Measurements from ENCODE around the gene CEP72. TPM values are rescaled to one million over a fixed set of nuclear protein-coding genes. Genes with fewer than 3 reads are reported as not detected.

CEP72 gene
- total and polyA plus RNA-seq, 7 donors, result 0.36 to 7.1 (median 1.6) TPM

DNA sequence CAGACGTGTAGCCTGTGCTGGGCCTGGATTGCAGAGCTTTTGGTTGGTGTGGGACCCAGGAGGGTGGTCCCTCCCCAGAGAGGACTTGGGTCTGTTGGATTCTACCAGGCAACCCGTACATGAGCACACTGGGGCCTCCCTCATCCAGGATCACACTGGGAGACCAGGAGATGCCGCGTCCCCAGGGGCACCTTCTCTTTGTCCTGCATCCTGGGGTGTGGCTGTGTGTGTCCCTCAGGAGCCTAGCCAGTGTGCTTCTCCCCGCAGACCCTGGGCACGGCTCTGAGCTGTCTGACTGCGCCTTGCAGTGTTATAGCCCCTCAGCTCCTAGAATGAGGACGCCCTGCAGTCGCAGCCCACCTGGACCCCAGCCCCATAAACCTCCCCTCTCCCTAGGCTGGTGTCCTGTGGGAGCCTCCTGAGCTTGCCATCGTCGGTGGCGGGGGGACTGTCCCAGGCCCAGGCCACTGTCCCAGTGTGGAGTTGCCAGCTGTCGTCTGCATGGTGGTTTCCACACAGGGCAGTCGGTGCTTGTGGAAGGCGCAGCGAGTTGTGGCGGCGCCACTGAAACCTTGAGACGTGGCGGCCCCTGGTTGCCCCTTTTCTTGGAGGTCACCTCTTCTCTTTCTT, 27.6 kb downstream of the CEP72 start:
- Histone ChIP-seq H3K4me3 (no peak overlapping the region), H3K4me1 (no peaks in the 10 kb centered on the region), H3K9me3 (no peaks in the 10 kb centered on the region), H3K36me3 (peaks cover 0 to 54% (median 12%) of the 10 kb centered on the region in 4 donors), H3K27me3 (no peaks in the 10 kb centered on the region), H3K27ac (no peak overlapping the region)
- intact Hi-C loops (cut with DNase I), result no loop called here
- DNase-seq, result no peak
- 95 to 97% methylated on average over 20 of the region's 20 CpGs for WGBS, 2 donors
- TF ChIP-seq, protein P1, sequence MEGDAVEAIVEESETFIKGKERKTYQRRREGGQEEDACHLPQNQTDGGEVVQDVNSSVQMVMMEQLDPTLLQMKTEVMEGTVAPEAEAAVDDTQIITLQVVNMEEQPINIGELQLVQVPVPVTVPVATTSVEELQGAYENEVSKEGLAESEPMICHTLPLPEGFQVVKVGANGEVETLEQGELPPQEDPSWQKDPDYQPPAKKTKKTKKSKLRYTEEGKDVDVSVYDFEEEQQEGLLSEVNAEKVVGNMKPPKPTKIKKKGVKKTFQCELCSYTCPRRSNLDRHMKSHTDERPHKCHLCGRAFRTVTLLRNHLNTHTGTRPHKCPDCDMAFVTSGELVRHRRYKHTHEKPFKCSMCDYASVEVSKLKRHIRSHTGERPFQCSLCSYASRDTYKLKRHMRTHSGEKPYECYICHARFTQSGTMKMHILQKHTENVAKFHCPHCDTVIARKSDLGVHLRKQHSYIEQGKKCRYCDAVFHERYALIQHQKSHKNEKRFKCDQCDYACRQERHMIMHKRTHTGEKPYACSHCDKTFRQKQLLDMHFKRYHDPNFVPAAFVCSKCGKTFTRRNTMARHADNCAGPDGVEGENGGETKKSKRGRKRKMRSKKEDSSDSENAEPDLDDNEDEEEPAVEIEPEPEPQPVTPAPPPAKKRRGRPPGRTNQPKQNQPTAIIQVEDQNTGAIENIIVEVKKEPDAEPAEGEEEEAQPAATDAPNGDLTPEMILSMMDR (IDR thresholded peaks at IDR 0.05), result no peak
- TF ChIP-seq POLR2AphosphoS5 (IDR thresholded peaks at IDR 0.05) (no peak), EP300 (IDR thresholded peaks at IDR 0.05) (no peak), POLR2A (IDR thresholded peaks at IDR 0.05) (no peak)

DNA sequence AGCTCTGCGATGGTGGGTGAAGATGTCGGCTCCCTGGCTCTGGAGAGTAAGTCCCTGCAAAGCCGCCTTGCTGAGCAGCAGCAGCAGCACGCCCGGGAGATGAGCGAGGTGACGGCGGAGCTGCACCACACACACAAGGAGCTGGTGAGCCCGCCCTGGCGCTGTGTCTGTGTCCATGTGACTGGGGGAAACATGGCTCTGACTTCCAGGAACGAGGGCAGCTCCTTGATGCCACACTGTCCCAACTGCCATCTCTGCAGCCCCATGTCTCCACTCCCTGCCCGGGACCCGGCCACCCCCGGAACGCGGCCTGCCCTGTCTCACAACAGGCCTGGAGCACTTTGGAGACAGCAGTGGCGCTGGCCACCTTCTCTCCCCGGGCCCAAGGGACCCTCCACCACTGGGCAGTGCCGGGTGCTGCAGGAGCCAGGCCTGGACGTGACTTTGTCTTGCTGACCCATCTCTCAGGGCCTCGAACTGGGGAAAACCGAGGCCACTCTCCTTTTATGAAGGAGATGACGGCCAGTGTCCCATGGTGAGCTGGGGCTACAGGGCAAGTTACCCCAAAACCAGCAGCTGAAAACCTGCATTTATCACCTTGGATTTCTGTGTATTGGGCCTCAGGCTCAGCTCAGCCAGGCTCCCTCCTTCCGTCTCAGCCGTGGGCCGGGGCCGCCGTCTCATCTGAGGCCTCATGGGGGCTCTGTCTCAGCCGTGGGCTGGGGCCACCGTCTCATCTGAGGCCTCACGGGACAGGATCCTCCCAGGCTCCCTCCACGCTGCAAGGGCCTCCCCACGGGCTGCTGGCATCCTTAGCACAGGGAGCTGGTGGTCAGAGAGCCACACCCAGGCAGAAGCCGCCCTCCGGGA, 28.6 kb downstream of the CEP72 start:
- 93 to 94% methylated on average over 35 of the region's 35 CpGs for WGBS, 2 donors
- TF ChIP-seq POLR2A (IDR thresholded peaks at IDR 0.05) (no peak), EP300 (IDR thresholded peaks at IDR 0.05) (no peak), POLR2AphosphoS5 (IDR thresholded peaks at IDR 0.05) (no peak)
- TF ChIP-seq, protein P1 (IDR thresholded peaks at IDR 0.05), result no peak
- H3K36me3 ChIP-seq, result peaks cover 0 to 45% (median 9%) of the 10 kb centered on the region in 4 donors

DNA sequence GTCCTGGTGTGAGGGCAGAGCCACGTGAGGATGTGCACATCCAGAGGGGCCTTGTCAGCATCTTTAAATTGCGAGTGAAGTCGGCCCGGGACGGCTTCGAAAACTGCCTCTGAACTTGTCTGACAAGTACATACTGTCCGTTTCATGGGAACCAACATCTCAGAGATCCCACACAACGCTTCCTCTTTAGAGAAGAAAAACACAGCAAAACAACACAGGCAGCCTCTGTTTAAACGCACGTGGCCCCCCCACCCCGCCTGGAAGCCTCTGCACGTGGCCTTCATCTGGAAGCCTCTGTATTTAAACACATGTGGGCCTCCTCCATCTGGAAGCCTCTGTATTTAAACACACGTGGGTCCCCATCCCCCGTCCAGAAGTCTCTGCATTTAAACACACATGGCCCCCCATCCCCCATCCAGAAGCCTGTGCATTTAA, 29.2 kb downstream of the CEP72 start:
- WGBS, 2 donors, result 88 to 90% methylated on average over 14 of the region's 14 CpGs
- Histone ChIP-seq H3K36me3 (peaks cover 0 to 38% (median 9%) of the 10 kb centered on the region in 4 donors), H3K27ac (no peak overlapping the region), H3K4me1 (no peaks in the 10 kb centered on the region), H3K9me3 (no peaks in the 10 kb centered on the region), H3K27me3 (no peaks in the 10 kb centered on the region), H3K4me3 (no peak overlapping the region)
- intact Hi-C loops (cut with DNase I), result no loop called here
- no peak for DNase-seq
- TF ChIP-seq POLR2A (IDR thresholded peaks at IDR 0.05) (no peak), EP300 (IDR thresholded peaks at IDR 0.05) (no peak), POLR2AphosphoS5 (IDR thresholded peaks at IDR 0.05) (no peak)
- TF ChIP-seq, protein P1 (IDR thresholded peaks at IDR 0.05), result no peak

More for the DNA sequence above, 28.6 kb downstream of the CEP72 start:
- Histone ChIP-seq H3K27me3 (no peaks in the 10 kb centered on the region), H3K27ac (no peak overlapping the region), H3K4me1 (no peaks in the 10 kb centered on the region), H3K9me3 (no peaks in the 10 kb centered on the region), H3K4me3 (no peak overlapping the region)
- no peak for DNase-seq
- intact Hi-C loops (cut with DNase I), result no loop called here

DNA sequence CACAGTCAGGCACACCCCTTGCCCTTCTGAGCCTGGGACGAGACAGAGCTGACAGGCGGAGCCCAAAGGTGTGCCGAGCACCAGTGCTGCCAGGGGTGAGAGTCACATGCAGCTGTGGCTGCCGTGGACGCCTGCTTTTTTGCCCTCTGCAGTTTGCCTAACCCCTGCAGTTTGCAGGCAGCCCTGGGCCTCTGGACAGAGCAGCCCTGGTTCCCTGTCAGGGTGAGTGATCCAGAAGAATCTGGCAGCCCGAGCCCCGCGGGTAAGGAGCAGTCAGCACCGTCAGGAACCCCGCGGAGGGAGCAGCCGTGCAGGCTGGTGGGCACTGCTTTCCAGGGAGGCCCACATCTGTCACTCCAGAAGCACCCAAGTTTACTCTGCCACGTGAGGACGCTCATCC, 30.3 kb downstream of the CEP72 start:
- no peak overlapping the region for H3K27ac ChIP-seq
- no peaks in the 10 kb centered on the region for H3K27me3 ChIP-seq
- intact Hi-C loops (cut with DNase I), result no loop called here
- 95% methylated on average over 14 of the region's 14 CpGs for WGBS, 2 donors
- DNase-seq, result no peak
- TF ChIP-seq, protein P1 (IDR thresholded peaks at IDR 0.05), result no peak
- TF ChIP-seq POLR2AphosphoS5 (IDR thresholded peaks at IDR 0.05) (no peak), EP300 (IDR thresholded peaks at IDR 0.05) (no peak), POLR2A (IDR thresholded peaks at IDR 0.05) (no peak)
- H3K9me3 ChIP-seq, result no peaks in the 10 kb centered on the region
- no peak overlapping the region for H3K4me3 ChIP-seq
- peaks cover 0 to 38% (median 9%) of the 10 kb centered on the region in 4 donors for H3K36me3 ChIP-seq
- H3K4me1 ChIP-seq, result no peaks in the 10 kb centered on the region
